ENCODE data around the gene SPACA7. TPM values are rescaled to one million over a fixed set of nuclear protein-coding genes. Genes with fewer than 3 reads are reported as not detected.

SPACA7 gene
- total and polyA plus RNA-seq, 2 of the 13 experiments (the other 11 are each of a cell fraction or from before 2014, with no cell fraction given), result not detected

DNA sequence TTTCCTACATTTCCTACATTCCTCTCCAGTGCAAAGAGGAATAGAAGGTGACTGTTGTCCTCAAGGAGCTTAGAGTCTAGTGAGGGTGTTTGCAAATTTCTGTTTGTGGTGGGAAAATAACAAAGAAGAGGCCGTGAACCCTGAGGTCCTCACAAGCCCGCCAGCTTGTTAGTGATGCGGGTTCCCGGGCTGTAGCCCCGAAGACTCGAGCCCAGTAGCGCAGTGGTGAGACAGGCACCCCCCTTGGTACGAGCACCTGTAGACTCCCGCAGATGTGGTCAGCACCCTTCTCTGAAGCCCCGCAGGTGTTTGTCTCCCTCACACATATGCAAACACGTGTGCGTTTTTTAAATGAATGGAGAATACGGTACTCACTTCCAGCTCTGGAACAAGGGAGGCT is 26.5 kb upstream of the SPACA7 start (continued):
- TF ChIP-seq, protein P1, sequence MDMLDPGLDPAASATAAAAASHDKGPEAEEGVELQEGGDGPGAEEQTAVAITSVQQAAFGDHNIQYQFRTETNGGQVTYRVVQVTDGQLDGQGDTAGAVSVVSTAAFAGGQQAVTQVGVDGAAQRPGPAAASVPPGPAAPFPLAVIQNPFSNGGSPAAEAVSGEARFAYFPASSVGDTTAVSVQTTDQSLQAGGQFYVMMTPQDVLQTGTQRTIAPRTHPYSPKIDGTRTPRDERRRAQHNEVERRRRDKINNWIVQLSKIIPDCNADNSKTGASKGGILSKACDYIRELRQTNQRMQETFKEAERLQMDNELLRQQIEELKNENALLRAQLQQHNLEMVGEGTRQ (IDR thresholded peaks at IDR 0.05; ENCODE audit: low read depth, low read length), result no peak
- TF ChIP-seq, protein P1 (CRISPR knock-in tag; IDR thresholded peaks at IDR 0.05; ENCODE audit: borderline replicate concordance), result no peak
- TF ChIP-seq, protein P2, sequence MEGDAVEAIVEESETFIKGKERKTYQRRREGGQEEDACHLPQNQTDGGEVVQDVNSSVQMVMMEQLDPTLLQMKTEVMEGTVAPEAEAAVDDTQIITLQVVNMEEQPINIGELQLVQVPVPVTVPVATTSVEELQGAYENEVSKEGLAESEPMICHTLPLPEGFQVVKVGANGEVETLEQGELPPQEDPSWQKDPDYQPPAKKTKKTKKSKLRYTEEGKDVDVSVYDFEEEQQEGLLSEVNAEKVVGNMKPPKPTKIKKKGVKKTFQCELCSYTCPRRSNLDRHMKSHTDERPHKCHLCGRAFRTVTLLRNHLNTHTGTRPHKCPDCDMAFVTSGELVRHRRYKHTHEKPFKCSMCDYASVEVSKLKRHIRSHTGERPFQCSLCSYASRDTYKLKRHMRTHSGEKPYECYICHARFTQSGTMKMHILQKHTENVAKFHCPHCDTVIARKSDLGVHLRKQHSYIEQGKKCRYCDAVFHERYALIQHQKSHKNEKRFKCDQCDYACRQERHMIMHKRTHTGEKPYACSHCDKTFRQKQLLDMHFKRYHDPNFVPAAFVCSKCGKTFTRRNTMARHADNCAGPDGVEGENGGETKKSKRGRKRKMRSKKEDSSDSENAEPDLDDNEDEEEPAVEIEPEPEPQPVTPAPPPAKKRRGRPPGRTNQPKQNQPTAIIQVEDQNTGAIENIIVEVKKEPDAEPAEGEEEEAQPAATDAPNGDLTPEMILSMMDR (CRISPR knock-in tag; IDR thresholded peaks at IDR 0.05), result no peak
- TF ChIP-seq ZNF737 (CRISPR knock-in tag; IDR thresholded peaks at IDR 0.05; ENCODE audit: borderline replicate concordance), result no peak
- TF ChIP-seq GATAD2A (CRISPR knock-in tag; IDR thresholded peaks at IDR 0.05), result no peak
- TF ChIP-seq ZSCAN30 (CRISPR knock-in tag; IDR thresholded peaks at IDR 0.05), result no peak
- TF ChIP-seq ZFP62 (CRISPR knock-in tag; IDR thresholded peaks at IDR 0.05), result no peak

DNA sequence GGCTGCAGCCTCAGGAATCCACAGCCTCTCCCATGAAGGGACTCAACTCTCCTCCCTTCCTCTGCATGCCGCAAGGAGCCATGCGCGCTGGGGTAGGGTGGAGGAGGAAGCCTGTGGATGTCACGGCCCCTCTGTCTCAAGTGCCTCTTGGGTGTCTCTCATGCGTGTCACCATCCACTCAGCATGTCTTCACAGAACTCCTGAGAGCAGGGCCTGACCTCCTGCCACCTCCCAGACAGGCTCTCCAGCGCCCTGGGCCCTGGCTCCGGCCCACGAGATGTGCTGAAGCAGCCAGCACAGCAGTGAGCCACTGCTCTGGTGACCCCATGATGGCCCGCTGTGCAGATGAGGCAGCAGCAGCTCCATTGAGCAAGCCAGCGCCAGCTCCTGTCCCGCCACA is 25.9 kb upstream of the SPACA7 start:
- in situ Hi-C loops (cut with HindIII; ENCODE audit: extremely low pct_ligation_motif_present, low pct_unique_long_range_greater_than_20kb), result no loop called here
- DNase-seq (ENCODE audit: low spot score), result no peak
- Histone ChIP-seq H3K9me3 (ENCODE audit: low read length) (no peaks in the 10 kb centered on the region), H4K20me1 (ENCODE audit: insufficient read depth, low read length) (no peaks in the 10 kb centered on the region), H3K4me3 (replicated peaks in 1 of 3; ENCODE audit: insufficient read depth in 1 of 3, low read depth in 2 of 3, low read length in 3 of 3) (no peak overlapping the region), H3K27ac (ENCODE audit: extremely low read length, insufficient read depth, low read length) (no peak overlapping the region), H3K4me2 (ENCODE audit: low read depth, low read length) (no peak overlapping the region), H3K79me2 (ENCODE audit: insufficient read depth, low read length) (no peaks in the 10 kb centered on the region), H3K4me1 (ENCODE audit: insufficient read depth, low read length) (peaks cover 9% of the 10 kb centered on the region; the same call in 1 of the 2 replicates), H3K36me3 (replicated peaks in 1 of 2; ENCODE audit: control insufficient read depth in 1 of 2, insufficient read depth in 2 of 2, low read length in 2 of 2) (no peaks in the 10 kb centered on the region), H3K27me3 (ENCODE audit: control insufficient read depth in 1 of 2, insufficient read depth in 2 of 2, low read length in 2 of 2) (peaks cover 7 to 65% of the 10 kb centered on the region in 2 experiments), H2AFZ (ENCODE audit: low read length) (no peak overlapping the region), H3K9ac (ENCODE audit: insufficient read depth, low read depth, low read length) (no peak overlapping the region)
- TF ChIP-seq PPARG (CRISPR knock-in tag; conservative IDR thresholded peaks at IDR 0.05), result no peak
- TF ChIP-seq, protein P3, sequence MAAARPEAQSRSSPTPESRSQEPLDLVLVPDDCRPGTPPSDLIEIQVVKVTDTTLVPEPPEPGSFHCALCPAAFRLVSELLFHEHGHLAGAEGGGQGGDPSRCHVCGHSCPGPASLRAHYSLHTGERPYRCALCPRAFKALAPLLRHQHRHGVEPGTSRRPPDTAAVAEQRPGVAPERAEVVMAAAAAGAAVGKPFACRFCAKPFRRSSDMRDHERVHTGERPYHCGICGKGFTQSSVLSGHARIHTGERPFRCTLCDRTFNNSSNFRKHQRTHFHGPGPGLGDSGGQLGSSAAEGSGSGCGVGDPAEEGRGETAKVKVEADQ (CRISPR knock-in tag; IDR thresholded peaks at IDR 0.05; ENCODE audit: borderline replicate concordance), result no peak
- TF ChIP-seq, protein P4, sequence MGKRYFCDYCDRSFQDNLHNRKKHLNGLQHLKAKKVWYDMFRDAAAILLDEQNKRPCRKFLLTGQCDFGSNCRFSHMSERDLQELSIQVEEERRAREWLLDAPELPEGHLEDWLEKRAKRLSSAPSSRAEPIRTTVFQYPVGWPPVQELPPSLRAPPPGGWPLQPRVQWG (CRISPR knock-in tag; IDR thresholded peaks at IDR 0.05; ENCODE audit: borderline replicate concordance, low read depth), result no peak
- no peak for TF ChIP-seq RFX3 (CRISPR knock-in tag; IDR thresholded peaks at IDR 0.05)
- no peak for TF ChIP-seq JDP2 (CRISPR knock-in tag; IDR thresholded peaks at IDR 0.05; ENCODE audit: borderline replicate concordance)
- TF ChIP-seq, protein P5, sequence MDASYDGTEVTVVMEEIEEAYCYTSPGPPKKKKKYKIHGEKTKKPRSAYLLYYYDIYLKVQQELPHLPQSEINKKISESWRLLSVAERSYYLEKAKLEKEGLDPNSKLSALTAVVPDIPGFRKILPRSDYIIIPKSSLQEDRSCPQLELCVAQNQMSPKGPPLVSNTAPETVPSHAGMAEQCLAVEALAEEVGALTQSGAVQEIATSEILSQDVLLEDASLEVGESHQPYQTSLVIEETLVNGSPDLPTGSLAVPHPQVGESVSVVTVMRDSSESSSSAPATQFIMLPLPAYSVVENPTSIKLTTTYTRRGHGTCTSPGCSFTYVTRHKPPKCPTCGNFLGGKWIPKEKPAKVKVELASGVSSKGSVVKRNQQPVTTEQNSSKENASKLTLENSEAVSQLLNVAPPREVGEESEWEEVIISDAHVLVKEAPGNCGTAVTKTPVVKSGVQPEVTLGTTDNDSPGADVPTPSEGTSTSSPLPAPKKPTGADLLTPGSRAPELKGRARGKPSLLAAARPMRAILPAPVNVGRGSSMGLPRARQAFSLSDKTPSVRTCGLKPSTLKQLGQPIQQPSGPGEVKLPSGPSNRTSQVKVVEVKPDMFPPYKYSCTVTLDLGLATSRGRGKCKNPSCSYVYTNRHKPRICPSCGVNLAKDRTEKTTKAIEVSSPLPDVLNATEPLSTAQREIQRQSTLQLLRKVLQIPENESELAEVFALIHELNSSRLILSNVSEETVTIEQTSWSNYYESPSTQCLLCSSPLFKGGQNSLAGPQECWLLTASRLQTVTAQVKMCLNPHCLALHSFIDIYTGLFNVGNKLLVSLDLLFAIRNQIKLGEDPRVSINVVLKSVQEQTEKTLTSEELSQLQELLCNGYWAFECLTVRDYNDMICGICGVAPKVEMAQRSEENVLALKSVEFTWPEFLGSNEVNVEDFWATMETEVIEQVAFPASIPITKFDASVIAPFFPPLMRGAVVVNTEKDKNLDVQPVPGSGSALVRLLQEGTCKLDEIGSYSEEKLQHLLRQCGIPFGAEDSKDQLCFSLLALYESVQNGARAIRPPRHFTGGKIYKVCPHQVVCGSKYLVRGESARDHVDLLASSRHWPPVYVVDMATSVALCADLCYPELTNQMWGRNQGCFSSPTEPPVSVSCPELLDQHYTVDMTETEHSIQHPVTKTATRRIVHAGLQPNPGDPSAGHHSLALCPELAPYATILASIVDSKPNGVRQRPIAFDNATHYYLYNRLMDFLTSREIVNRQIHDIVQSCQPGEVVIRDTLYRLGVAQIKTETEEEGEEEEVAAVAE (CRISPR knock-in tag; IDR thresholded peaks at IDR 0.05; ENCODE audit: borderline replicate concordance), result no peak
- no peak for TF ChIP-seq ZNF33B (CRISPR knock-in tag; IDR thresholded peaks at IDR 0.05)
- no peak for TF ChIP-seq ZFP1 (CRISPR knock-in tag; IDR thresholded peaks at IDR 0.05)
- TF ChIP-seq BORCS8-MEF2B (CRISPR knock-in tag; IDR thresholded peaks at IDR 0.05), result no peak
- POLR2A ChIA-PET, result no interaction called here
- no peak for ATAC-seq
- CTCF ChIA-PET (ENCODE audit: low intra/inter-chr PET ratio, low total read pairs), result no interaction called here
- WGBS (ENCODE audit: low lambda C conversion rate), result 36% methylated on average over 5 of the region's 11 CpGs
- FAIRE-seq, result no peak
- intact Hi-C loops (cut with micrococcal nuclease; ENCODE audit: unreplicated experiment), result no loop called here
- no TSS peak for BruUV-seq (replicated peaks)

Data from HepG2 (cell line).